HG02970 (cell line): ENCODE measurements around the gene MBOAT1.
"Not testable (repeated sequence)": the region's sequence is repeated elsewhere in the genome, so short reads cannot be mapped to it uniquely, and the experiment has no call there.

Experiments used
- ATAC-seq: cut with Tn5 transposase; IDR thresholded peaks from one replicate; pipeline ENCODE4 v1.9.1; 2021; ENCODE audit warnings: mild to moderate bottlenecking, moderate library complexity, moderate number of reproducible peaks; ENCODE audit not compliant: unreplicated experiment, low FRiP score

The MBOAT1 gene

DNA sequence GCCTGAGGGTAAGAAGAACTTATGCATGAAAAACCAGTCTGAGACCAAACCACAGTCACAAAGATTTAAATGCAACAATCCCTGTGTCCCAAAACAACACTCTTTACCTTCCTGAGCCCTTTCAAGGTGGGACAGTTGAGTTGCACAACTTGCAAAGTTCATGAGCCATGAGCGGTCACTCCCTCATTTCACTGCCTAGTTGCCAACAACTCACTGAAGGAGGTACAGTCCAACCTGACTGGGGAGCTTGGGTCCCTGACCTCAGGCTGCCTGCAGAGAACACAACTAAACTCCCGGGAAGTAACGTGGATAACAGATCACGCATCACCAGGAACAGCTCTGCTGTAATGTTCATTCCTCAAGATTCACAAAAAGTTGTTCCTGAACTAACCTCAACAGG lies 69.4 kb downstream of the MBOAT1 start:
- ATAC-seq = no peak

DNA sequence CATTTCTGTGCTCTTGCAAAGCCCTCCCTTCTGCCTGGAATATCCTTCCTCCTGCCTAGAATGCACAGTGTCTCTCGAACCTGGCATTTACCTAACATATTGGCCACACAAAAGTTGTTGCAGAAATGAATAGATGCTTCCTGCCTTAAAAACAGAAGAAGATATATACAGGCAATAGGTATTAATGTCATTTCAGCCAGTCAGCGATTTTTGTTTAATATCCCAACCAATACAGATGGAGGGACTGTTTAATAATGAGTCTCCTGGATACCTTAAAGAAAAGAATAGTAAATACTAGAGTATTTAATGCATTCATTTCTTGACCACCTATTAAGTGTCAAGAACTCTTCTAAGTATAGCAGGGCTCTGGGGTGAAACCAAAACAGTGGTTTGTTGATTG lies 70.3 kb downstream of the MBOAT1 start:
- no peak for ATAC-seq

DNA sequence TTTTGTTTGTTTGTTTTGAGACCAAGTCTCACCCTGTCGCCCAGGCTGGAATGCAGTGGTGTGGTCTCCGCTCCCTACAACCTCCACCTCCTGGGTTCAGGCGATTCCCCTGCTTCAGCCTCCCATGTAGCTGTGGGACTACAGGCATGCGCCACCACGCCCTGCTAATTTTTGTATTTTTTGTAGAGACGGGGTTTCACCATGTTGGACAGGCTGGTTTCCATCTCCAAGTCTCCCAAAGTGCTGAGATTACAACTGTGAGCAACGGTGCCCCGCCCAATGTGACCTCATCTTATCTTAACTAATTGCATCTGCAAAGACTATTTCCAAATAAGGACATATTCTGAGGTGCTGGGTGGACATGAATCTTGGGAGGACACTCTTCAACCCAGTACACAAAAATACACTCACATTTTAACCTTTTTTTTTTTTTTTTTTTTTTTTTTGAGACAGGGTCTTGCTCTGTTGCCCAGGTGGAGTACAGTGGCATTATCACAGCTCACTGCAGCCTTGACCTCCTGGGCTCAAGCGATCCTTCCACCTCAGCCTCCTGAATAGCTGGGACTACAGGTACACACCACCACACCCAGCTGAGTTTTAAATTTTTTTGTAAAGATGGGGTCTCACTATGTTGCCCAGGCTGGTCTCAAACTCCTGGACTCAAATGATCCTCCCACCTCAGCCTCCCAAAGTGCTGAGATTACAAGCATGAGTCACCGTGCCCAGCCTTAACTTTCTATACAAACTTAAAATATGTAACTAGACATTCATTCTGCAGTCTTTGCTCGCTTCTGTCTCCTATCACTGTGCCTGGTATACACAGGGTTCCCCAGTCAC lies 72.9 kb downstream of the MBOAT1 start:
- ATAC-seq = not testable (repeated sequence)

GRCh38 chr6:20137837-20138236 lies 74.4 kb downstream of the MBOAT1 start:
- ATAC-seq = no peak

GRCh38 chr6:20137240-20137639 lies 75.0 kb downstream of the MBOAT1 start:
- no peak for ATAC-seq

DNA sequence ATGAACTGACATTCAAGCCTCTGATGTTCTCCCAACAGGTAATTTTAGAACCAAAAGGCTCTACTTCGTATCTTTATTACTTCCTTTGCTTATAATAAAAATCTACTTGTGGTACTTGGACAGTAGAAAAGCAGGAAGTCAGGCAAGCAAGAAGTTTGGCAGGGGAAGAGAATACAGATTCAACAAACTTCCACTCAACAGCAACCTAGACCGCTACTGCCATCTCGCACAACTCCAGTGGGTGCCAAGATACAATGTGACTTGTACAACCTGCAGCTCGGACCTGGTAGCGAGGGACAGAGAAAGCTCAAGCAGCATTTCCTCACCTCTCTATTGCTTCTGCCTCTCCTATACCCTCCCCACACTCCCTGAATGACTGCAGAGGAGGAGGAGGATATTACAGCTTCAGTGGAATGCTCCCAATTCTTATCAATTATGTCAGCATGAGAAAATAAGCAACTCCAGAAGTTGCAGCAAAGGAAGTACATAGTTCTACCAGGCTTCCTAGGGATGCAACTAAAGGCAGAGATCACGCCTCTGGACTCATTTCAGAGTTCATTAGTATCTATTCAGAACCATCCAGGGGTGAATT lies 76.5 kb downstream of the MBOAT1 start:
- no peak for ATAC-seq

GRCh38 chr6:20134613-20135012 lies 77.7 kb downstream of the MBOAT1 start:
- ATAC-seq = no peak

DNA sequence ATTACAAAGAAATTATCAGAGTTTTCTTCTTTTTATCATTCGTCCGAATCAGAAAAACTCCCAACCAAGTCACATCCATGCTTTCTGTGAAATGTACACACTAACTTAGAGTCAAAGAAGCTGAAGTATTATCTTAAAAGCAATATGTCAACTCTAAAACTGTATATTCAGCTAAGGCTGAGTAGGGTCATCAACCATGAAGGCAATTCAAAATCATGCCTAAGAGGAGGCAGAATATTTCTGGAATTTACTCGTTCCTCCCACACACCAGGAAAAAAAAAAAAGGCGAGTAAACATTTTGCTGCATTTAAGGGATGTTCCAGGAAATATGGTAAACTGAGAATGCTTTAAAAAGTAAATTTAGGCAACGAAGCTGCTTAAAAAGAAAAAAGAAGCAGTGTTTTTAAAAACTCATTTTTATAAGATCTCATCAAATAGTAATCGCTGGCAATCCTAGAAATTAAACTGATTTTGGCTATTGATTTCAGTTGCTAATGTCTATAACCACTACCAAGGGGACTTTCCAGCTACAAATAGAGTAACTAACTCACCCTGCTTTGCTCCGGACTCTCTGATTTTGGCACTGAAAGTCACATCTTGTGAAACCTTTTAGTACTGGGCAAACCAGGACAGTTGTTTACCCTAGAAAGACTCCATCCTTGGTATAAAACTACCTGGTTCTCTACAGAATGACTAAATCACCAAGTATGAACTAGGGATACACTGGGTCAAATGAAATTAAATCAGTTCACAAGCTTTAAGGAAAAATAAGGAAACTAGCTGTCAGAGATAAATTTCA lies 82.8 kb downstream of the MBOAT1 start:
- no peak for ATAC-seq

DNA sequence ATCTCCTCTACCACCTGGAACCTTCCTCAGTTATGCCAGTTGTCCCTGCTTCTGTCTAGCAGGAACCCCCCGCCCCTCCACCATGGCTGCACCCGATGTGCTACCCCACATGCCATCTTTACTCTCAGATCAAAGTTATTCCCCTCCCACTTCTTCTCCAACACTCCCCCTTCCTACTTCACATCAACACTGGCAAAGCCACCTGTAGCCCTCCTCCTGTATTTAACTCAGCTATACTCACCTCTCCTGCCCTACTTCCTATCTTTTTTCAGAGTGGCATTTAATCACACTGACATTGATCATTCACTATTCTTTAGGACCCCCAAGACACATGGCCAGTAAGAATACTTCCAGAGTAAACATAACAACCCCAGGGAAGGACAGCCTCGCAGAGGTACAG lies 84.3 kb downstream of the MBOAT1 start:
- no peak for ATAC-seq

- ATAC-seq = peak; percentile 72
These were observed 85.2 kb downstream of the MBOAT1 start for GRCh38 chr6:20126789-20127653.

- ATAC-seq = no peak
These were observed 86.0 kb downstream of the MBOAT1 start for GRCh38 chr6:20126102-20126752.

DNA sequence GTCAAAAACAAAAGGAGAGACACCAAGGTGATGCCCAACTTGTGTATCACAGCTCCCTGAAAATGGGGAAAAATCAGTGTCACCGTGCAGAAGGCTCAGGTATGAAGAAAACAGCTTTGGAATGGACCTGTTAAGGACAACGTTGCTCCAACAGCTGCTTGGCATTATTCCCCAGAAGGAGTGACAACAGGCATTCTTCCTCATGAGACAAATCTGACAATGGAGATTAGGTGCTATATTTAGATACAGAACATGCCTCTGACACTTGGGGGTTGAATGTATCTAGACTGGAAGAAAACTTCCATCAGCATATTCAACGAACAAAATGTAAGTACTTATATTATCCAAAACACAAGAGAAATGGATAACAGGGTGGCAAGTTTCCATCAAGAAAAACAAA lies 87.7 kb downstream of the MBOAT1 start:
- ATAC-seq = no peak

- no peak for ATAC-seq
These were observed 92.8 kb downstream of the MBOAT1 start for GRCh38 chr6:20119485-20119884.

- no peak for ATAC-seq
These were observed 93.4 kb downstream of the MBOAT1 start for GRCh38 chr6:20118892-20119291.

DNA sequence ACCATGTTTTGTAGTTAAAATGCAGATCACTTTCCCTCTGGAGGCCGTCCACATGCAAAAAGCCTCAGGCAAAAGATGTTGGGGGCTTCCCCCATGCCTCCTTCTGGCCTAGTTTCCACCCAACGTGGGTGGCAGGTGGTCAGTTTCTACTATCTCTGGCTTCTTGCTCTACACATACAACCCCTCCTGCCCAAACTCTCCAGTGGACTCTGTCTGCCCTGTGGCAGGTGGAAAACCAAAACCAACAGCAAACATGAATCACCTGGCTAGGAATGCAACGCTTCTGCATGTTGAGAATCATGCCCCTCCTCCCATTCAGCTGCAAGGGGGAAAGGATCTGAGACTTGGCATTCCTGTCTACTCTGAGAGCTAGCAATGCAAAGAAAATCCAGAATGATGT lies 94.8 kb downstream of the MBOAT1 start:
- ATAC-seq = no peak

DNA sequence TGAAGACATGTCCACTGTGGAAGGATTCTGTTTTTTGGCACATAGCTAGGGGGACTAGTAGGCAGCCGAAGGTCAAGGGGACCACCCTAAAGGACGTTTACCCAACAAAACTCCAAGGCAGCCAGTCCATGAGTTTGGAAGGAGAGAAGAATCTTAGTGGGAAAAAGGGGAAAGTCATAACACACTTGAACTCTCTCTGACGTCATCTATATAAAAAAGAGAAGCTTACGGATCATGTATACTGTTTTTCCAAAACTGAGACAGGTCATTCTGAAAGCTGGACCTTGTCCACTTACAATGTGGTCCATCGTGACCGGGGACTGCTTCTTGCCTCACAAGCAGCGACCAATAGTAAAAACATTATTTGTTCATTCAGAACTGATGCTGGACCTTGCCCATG lies 95.5 kb downstream of the MBOAT1 start:
- ATAC-seq = no peak

GRCh38 chr6:20115246-20115980 lies 96.9 kb downstream of the MBOAT1 start:
- no peak for ATAC-seq

DNA sequence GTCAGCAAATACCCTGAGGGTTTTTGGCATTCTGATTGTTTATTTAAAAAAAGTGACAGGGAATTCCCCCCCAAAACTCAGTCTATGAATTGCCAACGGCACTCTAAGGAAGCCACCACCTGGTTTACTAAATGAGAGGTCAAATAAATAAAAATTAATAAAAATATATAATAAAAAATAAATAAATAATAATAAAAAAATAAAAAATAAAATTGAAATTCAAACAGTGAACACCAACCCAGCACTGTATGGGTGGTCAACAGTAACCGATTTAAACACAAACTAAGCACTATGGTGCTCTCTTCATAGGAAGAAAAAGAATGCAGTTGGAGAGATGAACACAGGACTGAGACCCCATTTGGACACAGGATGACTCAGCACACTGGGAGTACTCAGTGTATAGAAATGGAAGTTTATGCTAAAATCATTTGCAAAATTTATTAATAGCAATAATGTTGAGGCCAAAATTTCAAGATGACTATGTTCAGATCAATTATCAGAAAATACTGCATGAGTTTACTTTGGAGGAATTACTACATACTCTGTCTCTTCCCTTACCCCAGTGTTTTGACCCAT lies 98.5 kb downstream of the MBOAT1 start:
- no peak for ATAC-seq

DNA sequence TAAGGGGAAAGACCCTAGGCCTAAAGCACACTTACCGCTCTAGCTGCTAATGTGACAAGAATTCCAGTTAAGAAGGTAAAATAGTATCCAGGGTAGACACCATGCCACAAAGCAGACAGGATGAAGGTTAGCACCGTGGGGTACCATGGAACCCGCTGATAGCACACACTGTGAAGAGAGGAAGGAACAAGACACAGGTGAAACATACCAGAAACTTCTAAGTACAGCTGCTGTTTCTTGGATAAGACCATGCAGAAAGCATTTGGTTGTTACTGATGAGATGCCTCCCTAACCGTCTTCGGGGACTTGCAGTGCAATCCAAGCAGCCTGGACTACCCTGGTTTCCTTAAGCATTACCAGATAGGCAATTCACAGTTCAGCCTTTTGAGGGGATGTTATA lies 99.4 kb downstream of the MBOAT1 start:
- no peak for ATAC-seq
